ENCODE measurements around the gene TNS1. TPM values are rescaled to one million over a fixed set of nuclear protein-coding genes. Genes with fewer than 3 reads are reported as not detected.
A peak's percentile ranks its signal among the peaks of the same experiment; 100 is the strongest.

TNS1 gene
- total and polyA plus RNA-seq, 9 of the 15 experiments (the other 6 are each of a cell fraction or from before 2014, with no cell fraction given): 0.13 to 2.7 (median 0.77) TPM

GRCh38 chr2:217784996-217785543 is 217.7 kb downstream of the TNS1 start:
- no peak for FAIRE-seq
- no peaks in the 10 kb centered on the region for H3K9me1 ChIP-seq (ENCODE audit: control insufficient read depth, insufficient read depth, low read length)
- no peaks in the 10 kb centered on the region for H3K27me3 ChIP-seq (ENCODE audit: control insufficient read depth in 2 of 2, insufficient read depth in 2 of 2, low read length in 2 of 2)
- 10% methylated on average over 12 of the region's 14 CpGs for WGBS (ENCODE audit: insufficient coverage, low coverage, missing lambda C conversion rate)
- DNase-seq (ENCODE audit: extremely low read depth in 1 of 4, low spot score in 3 of 4): no peak
- no TSS peak for BruUV-seq (replicated peaks)
- no peak overlapping the region for H3K4me2 ChIP-seq (ENCODE audit: insufficient read depth, low read length)
- no peak overlapping the region for H2AFZ ChIP-seq (ENCODE audit: low read depth, low read length)
- peak; percentile 31 for ATAC-seq
- CTCF ChIA-PET (ENCODE audit: low intra/inter-chr PET ratio): interaction anchor here (0.7 to 2.0 kb wide), 6 partner anchors 102 to 303 kb away, joined by 3 to 13 read pairs (median 6); no protein-coding TSS in a partner anchor
- H3K4me3 ChIP-seq: no peak overlapping the region
- H3K36me3 ChIP-seq (ENCODE audit: control insufficient read depth, insufficient read depth, low read length): no peaks in the 10 kb centered on the region
- H3K9ac ChIP-seq (ENCODE audit: insufficient read depth in 1 of 2, low read depth in 2 of 2, low read length in 2 of 2): no peak overlapping the region
- H3K9me3 ChIP-seq (replicated peaks; ENCODE audit: control insufficient read depth, insufficient read depth, low read depth, low read length): no peaks in the 10 kb centered on the region
- intact Hi-C loops (cut with micrococcal nuclease): loop anchor here (1.0 to 10.0 kb wide), 2 partner anchors 203 to 280 kb away; partner anchors contain the start of gene RUFY4
- POLR2A ChIA-PET: interaction anchor here (0.7 to 0.8 kb wide), 2 partner anchors 144 to 203 kb away, joined by 4 to 6 read pairs; no protein-coding TSS in a partner anchor
- in situ Hi-C loops (cut with MboI): loop anchor here (5.0 kb wide), 1 partner anchor 202 kb away; no protein-coding TSS in a partner anchor
- H4K20me1 ChIP-seq (replicated peaks; ENCODE audit: control insufficient read depth, insufficient read depth, low read length): no peaks in the 10 kb centered on the region; the same call in 1 of the 2 replicates
- TF ChIP-seq CHD4 (IDR thresholded peaks at IDR 0.05; ENCODE audit: insufficient read depth, insufficient replicate concordance, low read depth, low read length, poor library complexity, severe bottlenecking) (no peak), ZBTB11 (CRISPR knock-in tag; IDR thresholded peaks at IDR 0.05) (no peak), MTF1 (CRISPR knock-in tag; IDR thresholded peaks at IDR 0.05; ENCODE audit: borderline replicate concordance) (no peak)
- H3K79me2 ChIP-seq (ENCODE audit: control insufficient read depth, insufficient read depth, low read length): no peaks in the 10 kb centered on the region
- H3K27ac ChIP-seq (ENCODE audit: extremely low read depth, low read depth, low read length): no peak overlapping the region
- H3K4me1 ChIP-seq (replicated peaks in 1 of 2; ENCODE audit: control insufficient read depth in 2 of 2, insufficient read depth in 2 of 2, low read length in 2 of 2): peaks cover 0 to 2% of the 10 kb centered on the region in 2 experiments; a peak in 3 of 5 replicates

Data from K562 (cell line).